A549 (cell line): ENCODE results near the gene PEPD. TPM values are rescaled to one million over a fixed set of nuclear protein-coding genes. Genes with fewer than 3 reads are reported as not detected.

Experiments
- ATAC-seq, 2 experiments: fragments of 200-7000 bp in 1 of 2; fragments of >200 bp in 1 of 2; cut with Nextera tagmentation in 1 of 2; cut with Tn5 transposase in 1 of 2; 3 replicates each; pipeline versions ENCODE4 v1.8.0 to v1.9.1; 2018 to 2020; ENCODE audit warnings: mild to moderate bottlenecking in 1 of 2, moderate library complexity in 1 of 2
- CTCF ChIA-PET: fragments of 300-600 bp; sonication (Branson Sonifier 250); formaldehyde crosslinking; extraction: SDS; loops from one replicate; lab custom pipeline; 2021; ENCODE audit warnings: antibody characterized with exemption, inconsistent platforms; lab: Yijun Ruan, JAX
- POLR2A ChIA-PET: fragments of 350-600 bp; formaldehyde crosslinking; extraction: SDS; loops from one replicate; lab custom pipeline; 2021; ENCODE audit warnings: antibody characterized with exemption, inconsistent platforms; lab: Yijun Ruan, JAX
- DNase-seq, 2 experiments: peaks; one replicate each; pipeline versions ENCODE4 v3.0.0 to v3.0.0-alpha.2; 2011 to 2016; ENCODE audit warnings: low read depth in 1 of 2, low spot score in 1 of 2
- FAIRE-seq: peaks from 2 replicates; lab custom pipeline; 2011; peaks lifted over from hg19 to GRCh38; lab: Jason Lieb, UNC
- H3K27ac ChIP-seq, 2 experiments: fragments of >200 bp; sonication (Bioruptor Twin); formaldehyde crosslinking; 3 replicates each; pipeline ENCODE4 v1.5.1; 2016 to 2017
- H3K4me1 ChIP-seq: fragments of >200 bp; sonication (Bioruptor Twin); formaldehyde crosslinking; 3 replicates; pipeline ENCODE4 v1.6.1; 2016
- H3K4me2 ChIP-seq: fragments of >200 bp; sonication (Bioruptor Twin); formaldehyde crosslinking; 3 replicates; pipeline ENCODE4 v1.6.1; 2016
- H3K4me3 ChIP-seq: fragments of >200 bp; sonication (Bioruptor Twin); formaldehyde crosslinking; 3 replicates; pipeline ENCODE4 v1.5.1; 2016
- H3K9me3 ChIP-seq: fragments of >200 bp; sonication (Bioruptor Twin); formaldehyde crosslinking; 3 replicates; pipeline ENCODE4 v1.6.1; 2016
- CBX2 ChIP-seq: fragments of 200-600 bp; sonication (generic); IDR thresholded peaks from 2 replicates; pipeline ENCODE4 v1.6.1; 2016; ENCODE audit warnings: low read depth, mild to moderate bottlenecking, borderline replicate concordance
- CEBPB ChIP-seq, 2 experiments: fragments of >200 bp in 1 of 2; sonication (Bioruptor Twin) in 1 of 2; formaldehyde crosslinking in 1 of 2; IDR thresholded peaks; 2 replicates each; pipeline ENCODE4 v1.6.1; 2012 to 2016
- CHD2 ChIP-seq: fragments of 150-350 bp; IDR thresholded peaks from 2 replicates; pipeline ENCODE4 v1.6.1; 2014; ENCODE audit warnings: low read length; ENCODE audit not compliant: partially characterized antibody
- EHF ChIP-seq: fragments of 250-450 bp; sonication (Bioruptor Pico); IDR thresholded peaks from 2 replicates; pipeline ENCODE4 v1.5.0; 2020; ENCODE audit warnings: mild to moderate bottlenecking
- EHMT2 ChIP-seq: fragments of 200-600 bp; sonication (generic); IDR thresholded peaks from 2 replicates; pipeline ENCODE4 v1.6.1; 2016; ENCODE audit warnings: antibody characterized with exemption, low read depth, mild to moderate bottlenecking, moderate library complexity
- EP300 ChIP-seq, 2 experiments: fragments of >200 bp; sonication (Bioruptor Twin); formaldehyde crosslinking; IDR thresholded peaks; 2 replicates in 1 of 2; 3 replicates in 1 of 2; pipeline ENCODE4 v1.6.1; 2016 to 2017
- ESRRA ChIP-seq: fragments of 150-350 bp; IDR thresholded peaks from 2 replicates; pipeline ENCODE4 v1.6.1; 2014; ENCODE audit warnings: mild to moderate bottlenecking, low read length, borderline replicate concordance
- GATA3 ChIP-seq: IDR thresholded peaks from 2 replicates; pipeline ENCODE4 v1.6.1; 2012; ENCODE audit warnings: borderline replicate concordance
- HEYL ChIP-seq: fragments of 250-450 bp; sonication (Bioruptor Pico); IDR thresholded peaks from 2 replicates; pipeline ENCODE4 v1.8.0; 2021; ENCODE audit warnings: mild to moderate bottlenecking, moderate library complexity
- JUNB ChIP-seq: fragments of >200 bp; sonication (Bioruptor Twin); formaldehyde crosslinking; IDR thresholded peaks from 2 replicates; pipeline ENCODE4 v1.6.1; 2016
- KDM1A ChIP-seq: fragments of 200-600 bp; sonication (generic); IDR thresholded peaks from 2 replicates; pipeline ENCODE4 v1.6.1; 2016; ENCODE audit warnings: low read depth, mild to moderate bottlenecking
- KDM5A ChIP-seq: fragments of 200-600 bp; sonication (generic); IDR thresholded peaks from 2 replicates; pipeline ENCODE4 v1.6.1; 2016; ENCODE audit warnings: antibody characterized with exemption, mild to moderate bottlenecking
- MAX ChIP-seq: IDR thresholded peaks from 2 replicates; pipeline ENCODE4 v1.6.1; 2012
- MYC ChIP-seq: IDR thresholded peaks from 2 replicates; pipeline ENCODE4 v1.6.1; 2012; ENCODE audit warnings: mild to moderate bottlenecking, inconsistent platforms, low read length, improper control_type of control experiment, borderline replicate concordance
- NPAS2 ChIP-seq: fragments of 250-450 bp; sonication (Bioruptor Pico); IDR thresholded peaks from 2 replicates; pipeline ENCODE4 v1.8.0; 2022; ENCODE audit warnings: mild to moderate bottlenecking, moderate library complexity, borderline replicate concordance
- POLR2AphosphoS2 ChIP-seq: conservative IDR thresholded peaks from 2 replicates; pipeline ENCODE4 v1.6.1; 2012; ENCODE audit warnings: low read length, improper control_type of control experiment, inconsistent platforms
- RARB ChIP-seq: fragments of 250-450 bp; sonication (Bioruptor Pico); IDR thresholded peaks from 2 replicates; pipeline ENCODE4 v1.8.0; 2021; ENCODE audit warnings: mild to moderate bottlenecking, moderate library complexity
- RCOR1 ChIP-seq: fragments of 150-350 bp; IDR thresholded peaks from 2 replicates; pipeline ENCODE4 v1.6.1; 2014; ENCODE audit warnings: antibody characterized with exemption, low read length, low read depth
- RFX5 ChIP-seq: fragments of 450-650 bp; IDR thresholded peaks from 2 replicates; pipeline ENCODE4 v1.7.1; 2014; ENCODE audit warnings: antibody characterized with exemption, mild to moderate bottlenecking, moderate library complexity
- RNF2 ChIP-seq: fragments of 200-600 bp; sonication (generic); IDR thresholded peaks from 2 replicates; pipeline ENCODE4 v1.6.1; 2016; ENCODE audit warnings: low read depth, mild to moderate bottlenecking, antibody characterized with exemption, moderate library complexity, borderline replicate concordance
- SREBF2 ChIP-seq: fragments of 450-650 bp; IDR thresholded peaks from 2 replicates; pipeline ENCODE4 v1.6.1; 2014; ENCODE audit warnings: mild to moderate bottlenecking, moderate library complexity
- ZSCAN20 ChIP-seq: fragments of 250-450 bp; sonication (Bioruptor Pico); IDR thresholded peaks from 2 replicates; pipeline ENCODE4 v1.8.0; 2022; ENCODE audit warnings: mild to moderate bottlenecking, moderate library complexity
- WGBS: methylation state at CpG from one replicate; pipeline ENCODE4 v1.1.6; 2017; ENCODE audit errors: missing lambda C conversion rate; 5-methylcytosine and 5-hydroxymethylcytosine counted together
- polyA plus RNA-seq, 4 experiments: library from polyadenylated mRNA; depleted of rRNA in 3 of 4; stranded (reverse); fragments of >200 nt; fragmentation: RNase III in 1 of 4; extraction: RNeasy Plus Mini Kit Qiagen cat#74134 plus additional on column Dnase treatment in 1 of 4; gene quantifications; 2 replicates in 3 of 4; 3 replicates in 1 of 4; pipeline ENCODE4 v1.2.3, GENCODE V29; 2011 to 2017
- TF ChIP-seq, protein P1 (sequence below): IDR thresholded peaks from 2 replicates; pipeline ENCODE4 v1.6.1; 2012; ENCODE audit warnings: low read depth, borderline replicate concordance
- TF ChIP-seq, protein P2 (sequence below): fragments of 250-450 bp; sonication (Bioruptor Pico); IDR thresholded peaks from 2 replicates; pipeline ENCODE4 v1.5.0; 2020; ENCODE audit warnings: low read depth, mild to moderate bottlenecking, moderate library complexity
- TF ChIP-seq, protein P3 (sequence below): fragments of 450-650 bp; IDR thresholded peaks from 2 replicates; pipeline ENCODE4 v1.6.1; 2014; ENCODE audit warnings: antibody characterized with exemption

PEPD gene
- polyA plus RNA-seq, 2 of the 4 experiments (the other 2 are of a cell fraction): 85.5 to 100 TPM

GRCh38 chr19:33472226-33472625 is 49.4 kb downstream of the PEPD start:
- CTCF ChIA-PET: interaction anchor here (1.1 kb wide), 1 partner anchor 42 kb away, joined by 5 read pairs; no protein-coding TSS in a partner anchor

DNA sequence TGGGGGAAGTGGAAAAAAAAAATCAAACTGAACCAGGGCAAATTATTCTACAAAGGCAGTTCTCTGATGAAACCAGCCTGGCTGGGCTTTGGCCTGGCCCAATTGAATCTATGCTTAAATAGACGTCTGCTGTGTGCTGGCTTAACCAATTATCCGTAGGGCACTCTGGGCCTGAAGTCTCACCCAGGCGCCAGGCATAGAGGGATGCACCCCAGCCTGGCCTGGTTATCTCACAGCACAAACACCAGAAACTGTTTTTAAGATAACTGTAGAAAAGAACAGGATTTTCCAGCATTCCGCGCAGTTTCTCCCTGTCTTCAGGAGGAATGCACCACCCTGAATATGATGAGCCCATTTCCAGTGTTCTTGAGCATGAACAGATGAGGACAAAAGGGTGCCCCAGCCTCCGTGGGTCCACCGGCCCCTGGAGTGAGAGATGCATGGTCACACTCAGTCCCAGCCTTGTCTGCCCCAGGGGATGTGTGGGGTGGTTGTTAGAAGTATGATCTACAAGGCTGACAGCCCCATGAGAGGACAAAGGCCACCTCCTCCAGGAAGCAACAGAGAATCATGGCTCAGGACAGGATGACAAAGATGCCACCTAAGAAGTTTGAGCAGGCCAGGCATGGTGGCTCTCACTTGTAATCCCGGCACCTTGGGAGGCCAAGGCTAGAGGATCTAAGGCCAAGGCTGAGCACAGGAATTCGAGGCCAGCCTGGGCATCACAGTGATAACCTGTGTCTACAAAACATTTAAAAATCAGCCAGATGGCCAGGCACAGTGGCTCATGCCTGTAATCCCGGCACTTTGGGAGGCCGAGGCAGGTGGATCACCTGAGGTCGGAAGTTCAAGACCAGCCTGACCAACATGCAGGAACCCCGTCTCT is 50.2 kb downstream of the PEPD start:
- DNase-seq (no peak), ATAC-seq (no peak), FAIRE-seq (no peak)
- H3K4me2 ChIP-seq: no peak overlapping the region
- 0 out of 3 replicates have a peak, but pooled peaks cover 6% of the 10 kb centered on the region for H3K4me1 ChIP-seq
- no peak overlapping the region for H3K4me3 ChIP-seq
- H3K27ac ChIP-seq: no peak overlapping the region
- POLR2A ChIA-PET: no interaction called here
- CTCF ChIA-PET: no interaction called here
- WGBS: 84% methylated on average over 13 of the region's 13 CpGs
- TF ChIP-seq CBX2: no peak
- no peak for TF ChIP-seq RCOR1
- TF ChIP-seq JUNB: no peak
- TF ChIP-seq CEBPB (IDR thresholded peaks at IDR 0.05): no peak
- TF ChIP-seq NPAS2 (CRISPR knock-in tag): no peak
- TF ChIP-seq ZSCAN20 (CRISPR knock-in tag): no peak
- no peak for TF ChIP-seq RARB (CRISPR knock-in tag)
- TF ChIP-seq MYC: no peak
- TF ChIP-seq EHF (CRISPR knock-in tag): no peak
- TF ChIP-seq HEYL (CRISPR knock-in tag): no peak
- TF ChIP-seq RFX5: no peak
- TF ChIP-seq POLR2AphosphoS2: no peak
- TF ChIP-seq, protein P1, sequence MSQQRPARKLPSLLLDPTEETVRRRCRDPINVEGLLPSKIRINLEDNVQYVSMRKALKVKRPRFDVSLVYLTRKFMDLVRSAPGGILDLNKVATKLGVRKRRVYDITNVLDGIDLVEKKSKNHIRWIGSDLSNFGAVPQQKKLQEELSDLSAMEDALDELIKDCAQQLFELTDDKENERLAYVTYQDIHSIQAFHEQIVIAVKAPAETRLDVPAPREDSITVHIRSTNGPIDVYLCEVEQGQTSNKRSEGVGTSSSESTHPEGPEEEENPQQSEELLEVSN: no peak
- no peak for TF ChIP-seq KDM5A
- no peak for TF ChIP-seq KDM1A
- TF ChIP-seq CHD2: no peak
- no peak for TF ChIP-seq EHMT2
- TF ChIP-seq GATA3: no peak
- TF ChIP-seq, all 56 proteins: peak for 0
- no peaks in the 10 kb centered on the region for H3K9me3 ChIP-seq

More at GRCh38 chr19:33472226-33472625, 49.4 kb downstream of the PEPD start:
- TF ChIP-seq MAX (no peak), EP300 (IDR thresholded peaks at IDR 0.05) (no peak), RCOR1 (no peak), ESRRA (no peak), ZSCAN20 (CRISPR knock-in tag) (no peak), SREBF2 (no peak), RFX5 (no peak), RNF2 (no peak)
- TF ChIP-seq, protein P2, sequence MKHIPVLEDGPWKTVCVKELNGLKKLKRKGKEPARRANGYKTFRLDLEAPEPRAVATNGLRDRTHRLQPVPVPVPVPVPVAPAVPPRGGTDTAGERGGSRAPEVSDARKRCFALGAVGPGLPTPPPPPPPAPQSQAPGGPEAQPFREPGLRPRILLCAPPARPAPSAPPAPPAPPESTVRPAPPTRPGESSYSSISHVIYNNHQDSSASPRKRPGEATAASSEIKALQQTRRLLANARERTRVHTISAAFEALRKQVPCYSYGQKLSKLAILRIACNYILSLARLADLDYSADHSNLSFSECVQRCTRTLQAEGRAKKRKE (CRISPR knock-in tag): no peak
- TF ChIP-seq, protein P3, sequence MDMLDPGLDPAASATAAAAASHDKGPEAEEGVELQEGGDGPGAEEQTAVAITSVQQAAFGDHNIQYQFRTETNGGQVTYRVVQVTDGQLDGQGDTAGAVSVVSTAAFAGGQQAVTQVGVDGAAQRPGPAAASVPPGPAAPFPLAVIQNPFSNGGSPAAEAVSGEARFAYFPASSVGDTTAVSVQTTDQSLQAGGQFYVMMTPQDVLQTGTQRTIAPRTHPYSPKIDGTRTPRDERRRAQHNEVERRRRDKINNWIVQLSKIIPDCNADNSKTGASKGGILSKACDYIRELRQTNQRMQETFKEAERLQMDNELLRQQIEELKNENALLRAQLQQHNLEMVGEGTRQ: no peak
- Histone ChIP-seq H3K4me1 (0 out of 3 replicates have a peak, but pooled peaks cover 6% of the 10 kb centered on the region), H3K27ac (no peak overlapping the region), H3K9me3 (no peaks in the 10 kb centered on the region), H3K4me2 (no peak overlapping the region), H3K4me3 (no peak overlapping the region)
- DNase-seq (no peak), ATAC-seq (no peak), FAIRE-seq (no peak)
- 62% methylated on average over 4 of the region's 4 CpGs for WGBS
- POLR2A ChIA-PET: no interaction called here
